NB4 (cell line): Measurements from ENCODE around the gene PDE11A.

ENCODE experiments used
- CTCF ChIP-seq: IDR thresholded peaks from one replicate; pipeline ENCODE4 v1.5.1; 2012; ENCODE audit warnings: low read depth, low read length
- POLR2A ChIP-seq: IDR thresholded peaks from 2 replicates; pipeline ENCODE4 v1.6.1; 2011; ENCODE audit warnings: mild to moderate bottlenecking; ENCODE audit not compliant: insufficient read length; ENCODE audit errors: extremely low read depth

DNA sequence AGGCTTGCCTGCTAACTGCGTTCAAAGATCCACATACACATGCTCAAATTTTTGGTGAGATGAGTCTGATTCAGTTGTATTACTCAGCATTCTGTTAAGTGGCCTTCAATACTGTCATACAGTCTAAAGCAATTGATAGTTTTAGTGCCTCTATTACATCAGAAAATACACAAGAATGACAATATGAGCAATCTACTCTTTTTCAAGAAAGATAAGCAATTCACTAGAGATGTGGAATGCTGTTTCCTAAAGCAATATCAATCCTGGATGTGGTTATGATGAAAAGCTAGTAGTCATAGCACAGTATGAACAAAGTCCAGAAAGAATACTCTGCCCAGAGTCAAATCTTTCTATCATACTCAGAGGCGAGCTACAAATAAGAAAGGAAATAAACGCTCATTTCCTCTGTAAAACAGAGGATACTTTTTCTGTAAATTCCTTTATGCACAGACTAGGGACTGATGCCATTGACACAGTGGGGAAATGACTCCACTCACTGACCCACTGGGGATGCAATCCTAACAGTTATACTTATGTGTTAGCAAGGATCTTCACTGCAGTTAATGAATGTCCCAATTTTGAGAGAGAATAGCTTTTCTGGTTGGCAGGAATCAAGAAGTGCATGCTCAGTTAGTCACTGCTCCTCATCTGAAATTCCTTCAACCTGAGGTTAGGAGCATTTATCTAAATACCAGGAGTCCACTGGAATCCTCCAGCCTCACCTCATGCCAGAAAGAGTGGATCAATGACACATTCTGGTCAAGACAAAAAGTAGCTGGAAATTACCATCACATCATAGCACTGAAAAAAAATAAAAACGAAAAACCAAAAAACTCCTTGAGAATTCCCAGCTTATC, 83.3 kb downstream of the PDE11A start:
- no peak for TF ChIP-seq CTCF
- TF ChIP-seq POLR2A, result no peak
